LNCaP clone FGC (cell line): Measurements from ENCODE around the gene ARSB.
A peak's percentile ranks its signal among the peaks of the same experiment; 100 is the strongest.

ENCODE experiments used
- DNase-seq: peaks from one replicate; pipeline ENCODE4 v3.0.0-alpha.2; 2011; ENCODE audit warnings: low read depth
- H3K4me3 ChIP-seq: 2 replicates; pipeline ENCODE4 v1.5.1; 2011; ENCODE audit warnings: mild to moderate bottlenecking, low read depth, low read length, control low read depth
- CTCF ChIP-seq: IDR thresholded peaks from 2 replicates; pipeline ENCODE4 v1.5.1; 2012; ENCODE audit warnings: mild to moderate bottlenecking; ENCODE audit not compliant: control insufficient read depth, insufficient read depth; ENCODE audit errors: extremely low read depth

The ARSB gene

GRCh38 chr5:78985116-78985724 is at the start of gene ARSB:
Gene ARSB, minus strand, starts transcription at chr5:78985310. Its CDS starts 62 bp downstream, at chr5:78985248.
- no peak for DNase-seq
- no peak for TF ChIP-seq CTCF
- peak within 1 kb of the TSS; percentile 51 for H3K4me3 ChIP-seq

GRCh38 chr5:79032782-79033181 is 47.7 kb upstream of the ARSB start:
- no peak for DNase-seq
- no peak overlapping the region for H3K4me3 ChIP-seq
- TF ChIP-seq CTCF: no peak

- no peak for DNase-seq
- no peak overlapping the region for H3K4me3 ChIP-seq
- TF ChIP-seq CTCF: no peak
Measured at GRCh38 chr5:79032031-79032695, 47.1 kb upstream of the ARSB start.

- H3K4me3 ChIP-seq: no peak overlapping the region
- no peak for DNase-seq
- no peak for TF ChIP-seq CTCF
Measured at GRCh38 chr5:79031485-79031867, 46.4 kb upstream of the ARSB start.

- no peak for DNase-seq
- H3K4me3 ChIP-seq: no peak overlapping the region
- no peak for TF ChIP-seq CTCF
Measured at GRCh38 chr5:79030663-79031484, 45.8 kb upstream of the ARSB start.

- H3K4me3 ChIP-seq: peak overlapping the region; percentile 36
- DNase-seq: no peak
- TF ChIP-seq CTCF: peak; percentile 96
Measured at GRCh38 chr5:79025054-79025472, 40.0 kb upstream of the ARSB start.
